ENCODE measurements around the gene SRRM4.
"Not testable (repeated sequence)": the region's sequence is repeated elsewhere in the genome, so short reads cannot be mapped to it uniquely, and the experiment has no call there.

The SRRM4 gene

GRCh38 chr12:118981285-118982211, at the start of gene SRRM4:
Gene SRRM4, plus strand, starts transcription at chr12:118981541. Its CDS starts 342 bp downstream, at chr12:118981883.
- in situ Hi-C loops (cut with HindIII; ENCODE audit: low sequenced_read_pairs): no loop called here

GRCh38 chr12:118946256-118946655, 35.1 kb upstream of the SRRM4 start:
- in situ Hi-C loops (cut with HindIII; ENCODE audit: low sequenced_read_pairs): no loop called here

- in situ Hi-C loops (cut with HindIII; ENCODE audit: low sequenced_read_pairs): no loop called here
These were observed 22.8 kb upstream of the SRRM4 start for GRCh38 chr12:118958520-118958919.

- in situ Hi-C loops (cut with HindIII; ENCODE audit: low sequenced_read_pairs): no loop called here
These were observed 22.0 kb upstream of the SRRM4 start for GRCh38 chr12:118959348-118959747.

GRCh38 chr12:118959985-118960560, 21.3 kb upstream of the SRRM4 start:
- in situ Hi-C loops (cut with HindIII; ENCODE audit: low sequenced_read_pairs): no loop called here

- in situ Hi-C loops (cut with HindIII; ENCODE audit: low sequenced_read_pairs): no loop called here
These were observed 20.5 kb upstream of the SRRM4 start for GRCh38 chr12:118960865-118961264.

GRCh38 chr12:118964988-118965387, 16.4 kb upstream of the SRRM4 start:
- in situ Hi-C loops (cut with HindIII; ENCODE audit: low sequenced_read_pairs): no loop called here

- in situ Hi-C loops (cut with HindIII; ENCODE audit: low sequenced_read_pairs): no loop called here
These were observed 10.5 kb upstream of the SRRM4 start for GRCh38 chr12:118970856-118971255.

GRCh38 chr12:118972982-118973381, 8.4 kb upstream of the SRRM4 start:
- in situ Hi-C loops (cut with HindIII; ENCODE audit: low sequenced_read_pairs): no loop called here

GRCh38 chr12:118979763-118980406, 1.5 kb upstream of the SRRM4 start:
- in situ Hi-C loops (cut with HindIII; ENCODE audit: low sequenced_read_pairs): no loop called here

- in situ Hi-C loops (cut with HindIII; ENCODE audit: low sequenced_read_pairs): no loop called here
These were observed 830 bp upstream of the SRRM4 start for GRCh38 chr12:118980407-118981014.

- in situ Hi-C loops (cut with HindIII; ENCODE audit: low sequenced_read_pairs): no loop called here
These were observed 961 bp downstream of the SRRM4 start for GRCh38 chr12:118982302-118982701.

- in situ Hi-C loops (cut with HindIII; ENCODE audit: low sequenced_read_pairs): no loop called here
These were observed 1.8 kb downstream of the SRRM4 start for GRCh38 chr12:118982984-118983761.

GRCh38 chr12:118984161-118984943, 3.0 kb downstream of the SRRM4 start:
- in situ Hi-C loops (cut with HindIII; ENCODE audit: low sequenced_read_pairs): no loop called here

GRCh38 chr12:118986050-118986449, 4.7 kb downstream of the SRRM4 start:
- in situ Hi-C loops (cut with HindIII; ENCODE audit: low sequenced_read_pairs): no loop called here

- in situ Hi-C loops (cut with HindIII; ENCODE audit: low sequenced_read_pairs): no loop called here
These were observed 17.8 kb downstream of the SRRM4 start for GRCh38 chr12:118999107-118999506.

- in situ Hi-C loops (cut with HindIII; ENCODE audit: low sequenced_read_pairs): no loop called here
These were observed 23.7 kb downstream of the SRRM4 start for GRCh38 chr12:119005085-119005484.

GRCh38 chr12:119005913-119006312, 24.6 kb downstream of the SRRM4 start:
- in situ Hi-C loops (cut with HindIII; ENCODE audit: low sequenced_read_pairs): no loop called here

- in situ Hi-C loops (cut with HindIII; ENCODE audit: low sequenced_read_pairs): no loop called here
These were observed 25.4 kb downstream of the SRRM4 start for GRCh38 chr12:119006746-119007145.

- in situ Hi-C loops (cut with HindIII; ENCODE audit: low sequenced_read_pairs): not testable (repeated sequence)
These were observed 26.9 kb downstream of the SRRM4 start for GRCh38 chr12:119008273-119008672.

Data from endothelial cell of hepatic sinusoid (primary cell).